A673 (cell line): ENCODE data around the gene RICTOR. TPM values are rescaled to one million over a fixed set of nuclear protein-coding genes. Genes with fewer than 3 reads are reported as not detected.

Source experiments
- BruUV-seq: library from RNA; stranded (reverse); fragments of 400-500 nt; replicated peaks from 2 replicates; lab custom pipeline; 2021; lab: Mats Ljungman, UMichigan
- CTCF ChIA-PET: fragments of 300-600 bp; sonication (Branson Sonifier 250); formaldehyde crosslinking; loops from one replicate; lab custom pipeline; 2022; ENCODE audit warnings: antibody characterized with exemption; lab: Charles Lee
- POLR2A ChIA-PET: fragments of 300-600 bp; sonication (Branson Sonifier 250); formaldehyde crosslinking; loops from one replicate; lab custom pipeline; 2022; ENCODE audit warnings: antibody characterized with exemption; ENCODE audit not compliant: low non-redundant PET; lab: Charles Lee
- DNase-seq: peaks from one replicate; pipeline ENCODE4 v3.0.0-alpha.2; 2015; ENCODE audit warnings: low spot score
- H3K27ac ChIP-seq: fragments of 200-600 bp; sonication (generic); 2 replicates; pipeline ENCODE4 v1.5.1; 2016; ENCODE audit warnings: mixed run types, low read depth, mild to moderate bottlenecking, mixed read lengths, antibody characterized with exemption, low read length; ENCODE audit not compliant: poor library complexity, severe bottlenecking
- H3K27me3 ChIP-seq: fragments of 200-600 bp; sonication (generic); replicated peaks from 2 replicates; pipeline ENCODE4 v1.6.1; 2017; ENCODE audit warnings: mixed run types, low read depth, mild to moderate bottlenecking, mixed read lengths, antibody characterized with exemption, low read length; ENCODE audit not compliant: insufficient read depth, poor library complexity
- H3K36me3 ChIP-seq: fragments of 200-600 bp; sonication (generic); 2 replicates; pipeline ENCODE4 v1.6.1; 2016; ENCODE audit warnings: mixed run types, mild to moderate bottlenecking, mixed read lengths, antibody characterized with exemption, low read length; ENCODE audit not compliant: insufficient read depth, poor library complexity, severe bottlenecking
- H3K4me1 ChIP-seq: fragments of 200-600 bp; sonication (generic); 2 replicates; pipeline ENCODE4 v1.6.1; 2017; ENCODE audit warnings: mixed run types, mild to moderate bottlenecking, mixed read lengths, antibody characterized with exemption, low read length; ENCODE audit not compliant: insufficient read depth, poor library complexity, severe bottlenecking
- H3K4me3 ChIP-seq: fragments of 200-600 bp; sonication (generic); 2 replicates; pipeline ENCODE4 v1.5.1; 2016; ENCODE audit warnings: low read depth, mixed run types, mild to moderate bottlenecking, mixed read lengths, low read length; ENCODE audit not compliant: poor library complexity, severe bottlenecking
- H3K9me3 ChIP-seq: fragments of 200-600 bp; sonication (generic); 2 replicates; pipeline ENCODE4 v1.6.1; 2016; ENCODE audit warnings: mixed run types, low read depth, mild to moderate bottlenecking, mixed read lengths, antibody characterized with exemption, low read length; ENCODE audit not compliant: poor library complexity, severe bottlenecking
- EZH2 ChIP-seq: fragments of 200-600 bp; sonication (generic); IDR thresholded peaks from 2 replicates; pipeline ENCODE4 v1.6.1; 2017; ENCODE audit warnings: borderline replicate concordance, low read depth, mild to moderate bottlenecking, mixed read lengths, antibody characterized with exemption, low read length; ENCODE audit not compliant: poor library complexity, severe bottlenecking
- intact Hi-C: fragments of 100-400 bp; cut with micrococcal nuclease; formaldehyde crosslinking; loops from one replicate; pipeline ENCODE4 v1.10.0; 2022; ENCODE audit not compliant: unreplicated experiment
- total RNA-seq: library from RNA; stranded (reverse); gene quantifications from 2 replicates; pipeline ENCODE4 v1.2.3, GENCODE V29; 2021
- TF ChIP-seq, protein P1 (sequence below): fragments of 300-800, 200-600 bp; sonication (generic); conservative IDR thresholded peaks from 2 replicates; pipeline ENCODE4 v1.5.1; 2017; ENCODE audit warnings: low read depth, mild to moderate bottlenecking, antibody characterized with exemption, low read length, moderate library complexity, mixed read lengths

The RICTOR gene
- total RNA-seq, 1 experiment from 2014 or later, result 23.3 TPM

DNA sequence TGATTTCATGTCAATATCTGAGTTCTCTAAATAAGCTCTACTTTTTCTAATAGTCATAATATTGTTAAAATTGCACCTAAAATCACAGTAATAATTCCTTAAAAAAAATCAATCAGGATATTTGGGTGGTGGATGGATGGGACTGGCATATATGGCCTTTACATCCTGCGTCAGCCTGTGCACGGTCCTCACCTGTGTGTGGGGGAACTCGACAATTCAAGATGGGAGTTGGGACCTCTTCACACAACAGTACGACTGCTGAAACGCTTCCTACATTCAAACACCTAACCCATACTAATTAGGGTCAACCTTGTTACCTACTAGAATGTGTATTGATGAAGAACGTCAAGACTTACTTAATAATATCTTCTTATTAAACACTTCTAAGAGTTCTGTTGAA, 137.9 kb downstream of the RICTOR start:
- no peak for TF ChIP-seq EZH2
- TF ChIP-seq, protein P1, sequence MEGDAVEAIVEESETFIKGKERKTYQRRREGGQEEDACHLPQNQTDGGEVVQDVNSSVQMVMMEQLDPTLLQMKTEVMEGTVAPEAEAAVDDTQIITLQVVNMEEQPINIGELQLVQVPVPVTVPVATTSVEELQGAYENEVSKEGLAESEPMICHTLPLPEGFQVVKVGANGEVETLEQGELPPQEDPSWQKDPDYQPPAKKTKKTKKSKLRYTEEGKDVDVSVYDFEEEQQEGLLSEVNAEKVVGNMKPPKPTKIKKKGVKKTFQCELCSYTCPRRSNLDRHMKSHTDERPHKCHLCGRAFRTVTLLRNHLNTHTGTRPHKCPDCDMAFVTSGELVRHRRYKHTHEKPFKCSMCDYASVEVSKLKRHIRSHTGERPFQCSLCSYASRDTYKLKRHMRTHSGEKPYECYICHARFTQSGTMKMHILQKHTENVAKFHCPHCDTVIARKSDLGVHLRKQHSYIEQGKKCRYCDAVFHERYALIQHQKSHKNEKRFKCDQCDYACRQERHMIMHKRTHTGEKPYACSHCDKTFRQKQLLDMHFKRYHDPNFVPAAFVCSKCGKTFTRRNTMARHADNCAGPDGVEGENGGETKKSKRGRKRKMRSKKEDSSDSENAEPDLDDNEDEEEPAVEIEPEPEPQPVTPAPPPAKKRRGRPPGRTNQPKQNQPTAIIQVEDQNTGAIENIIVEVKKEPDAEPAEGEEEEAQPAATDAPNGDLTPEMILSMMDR, result no peak
- peaks cover 2% of the 10 kb centered on the region for H3K36me3 ChIP-seq
- POLR2A ChIA-PET, result no interaction called here
- intact Hi-C loops, result no loop called here
- peaks cover 32% of the 10 kb centered on the region for H3K4me1 ChIP-seq
- CTCF ChIA-PET, result no interaction called here
- H3K27ac ChIP-seq, result no peak overlapping the region
- DNase-seq, result no peak
- BruUV-seq, result no TSS peak
- H3K9me3 ChIP-seq, result no peaks in the 10 kb centered on the region
- no peak overlapping the region for H3K4me3 ChIP-seq
- H3K27me3 ChIP-seq, result no peaks in the 10 kb centered on the region

DNA sequence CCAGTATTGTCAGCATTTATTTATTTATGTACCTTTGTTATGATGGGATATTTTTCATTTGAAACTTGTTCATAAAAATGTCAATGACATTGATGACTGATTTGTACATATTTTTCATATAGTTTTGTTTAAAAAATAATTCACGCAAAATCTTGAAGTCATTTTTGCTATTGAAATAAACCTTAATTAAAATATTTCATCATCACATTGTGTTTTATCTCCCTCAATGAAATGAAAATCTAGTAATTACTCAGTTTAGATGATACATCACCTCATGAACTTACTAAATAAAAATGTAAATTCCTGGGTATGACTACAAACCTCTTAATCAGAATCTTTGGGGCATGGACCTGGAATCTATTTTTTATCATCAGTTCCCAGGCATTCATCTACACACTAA, 138.8 kb downstream of the RICTOR start:
- POLR2A ChIA-PET, result no interaction called here
- TF ChIP-seq EZH2, result no peak
- TF ChIP-seq, protein P1, result no peak
- CTCF ChIA-PET, result no interaction called here

DNA sequence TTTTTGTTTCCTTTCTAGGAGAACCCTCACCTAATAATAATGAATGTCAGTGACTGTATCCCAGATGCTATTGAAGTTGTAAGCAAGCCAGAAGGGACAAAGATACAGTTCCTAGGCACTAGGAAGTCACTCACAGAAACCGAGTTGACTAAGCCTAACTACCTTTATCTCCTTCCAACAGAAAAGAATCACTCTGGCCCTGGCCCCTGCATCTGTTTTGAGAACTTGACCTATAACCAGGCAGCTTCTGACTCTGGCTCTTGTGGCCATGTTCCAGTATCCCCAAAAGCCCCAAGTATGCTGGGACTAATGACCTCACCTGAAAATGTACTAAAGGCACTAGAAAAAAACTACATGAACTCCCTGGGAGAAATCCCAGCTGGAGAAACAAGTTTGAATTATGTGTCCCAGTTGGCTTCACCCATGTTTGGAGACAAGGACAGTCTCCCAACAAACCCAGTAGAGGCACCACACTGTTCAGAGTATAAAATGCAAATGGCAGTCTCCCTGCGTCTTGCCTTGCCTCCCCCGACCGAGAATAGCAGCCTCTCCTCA, 141.3 kb downstream of the RICTOR start:
- H3K4me1 ChIP-seq, result no peaks in the 10 kb centered on the region
- CTCF ChIA-PET, result no interaction called here
- no TSS peak for BruUV-seq
- H3K9me3 ChIP-seq, result no peaks in the 10 kb centered on the region
- no peaks in the 10 kb centered on the region for H3K27me3 ChIP-seq
- no peak overlapping the region for H3K4me3 ChIP-seq
- intact Hi-C loops, result no loop called here
- POLR2A ChIA-PET, result no interaction called here
- H3K36me3 ChIP-seq, result no peaks in the 10 kb centered on the region
- TF ChIP-seq, protein P1, result no peak
- TF ChIP-seq EZH2, result no peak
- H3K27ac ChIP-seq, result no peak overlapping the region
- DNase-seq, result no peak

More for the DNA sequence above, 138.8 kb downstream of the RICTOR start:
- Histone ChIP-seq H3K36me3 (no peaks in the 10 kb centered on the region), H3K4me3 (no peak overlapping the region), H3K27ac (no peak overlapping the region), H3K4me1 (peaks cover 25% of the 10 kb centered on the region), H3K9me3 (no peaks in the 10 kb centered on the region), H3K27me3 (no peaks in the 10 kb centered on the region)
- BruUV-seq, result no TSS peak
- DNase-seq, result no peak
- intact Hi-C loops, result no loop called here
